ENCODE measurements around the gene BMPR1B.

Gene BMPR1B

GRCh38 chr4:94934201-94934600, 176.4 kb downstream of the BMPR1B start:
- TF ChIP-seq GABPA (IDR thresholded peaks at IDR 0.05; ENCODE audit: low read depth), result no peak
- TF ChIP-seq POLR2AphosphoS5 (IDR thresholded peaks at IDR 0.05; ENCODE audit: low read depth), result no peak
- TF ChIP-seq REST (IDR thresholded peaks at IDR 0.05; ENCODE audit: insufficient replicate concordance, low read depth), result no peak
- no peak for TF ChIP-seq SPI1 (IDR thresholded peaks at IDR 0.05; ENCODE audit: borderline replicate concordance, low read depth)
- no peak for TF ChIP-seq CTCF (IDR thresholded peaks at IDR 0.05; ENCODE audit: insufficient read depth, low read length)
- Histone ChIP-seq H3K27ac (replicated peaks) (no peak overlapping the region), H3K4me3 (replicated peaks; ENCODE audit: insufficient read depth, low read length) (no peak overlapping the region), H3K27me3 (ENCODE audit: insufficient read depth, poor library complexity, severe bottlenecking) (no peaks in the 10 kb centered on the region)
- DNase-seq (ENCODE audit: low read depth in 1 of 2, low spot score in 1 of 2), result no peak

- no peak for DNase-seq (ENCODE audit: low read depth in 1 of 2, low spot score in 1 of 2)
- no peak for TF ChIP-seq GABPA (IDR thresholded peaks at IDR 0.05; ENCODE audit: low read depth)
- no peak for TF ChIP-seq CTCF (IDR thresholded peaks at IDR 0.05; ENCODE audit: insufficient read depth, low read length)
- no peak for TF ChIP-seq SPI1 (IDR thresholded peaks at IDR 0.05; ENCODE audit: borderline replicate concordance, low read depth)
- TF ChIP-seq REST (IDR thresholded peaks at IDR 0.05; ENCODE audit: insufficient replicate concordance, low read depth), result no peak
- no peak for TF ChIP-seq POLR2AphosphoS5 (IDR thresholded peaks at IDR 0.05; ENCODE audit: low read depth)
- H3K4me3 ChIP-seq (replicated peaks; ENCODE audit: insufficient read depth, low read length), result no peak overlapping the region
- H3K27me3 ChIP-seq (ENCODE audit: insufficient read depth, poor library complexity, severe bottlenecking), result no peaks in the 10 kb centered on the region
- no peak overlapping the region for H3K27ac ChIP-seq (replicated peaks)
These were observed 177.1 kb downstream of the BMPR1B start for GRCh38 chr4:94934864-94935263.

GRCh38 chr4:94936854-94937253, 179.1 kb downstream of the BMPR1B start:
- no peak for TF ChIP-seq POLR2AphosphoS5 (IDR thresholded peaks at IDR 0.05; ENCODE audit: low read depth)
- no peak for TF ChIP-seq REST (IDR thresholded peaks at IDR 0.05; ENCODE audit: insufficient replicate concordance, low read depth)
- H3K27me3 ChIP-seq (ENCODE audit: insufficient read depth, poor library complexity, severe bottlenecking), result no peaks in the 10 kb centered on the region
- no peak for DNase-seq (ENCODE audit: low read depth in 1 of 2, low spot score in 1 of 2)
- H3K27ac ChIP-seq (replicated peaks), result no peak overlapping the region
- no peak overlapping the region for H3K4me3 ChIP-seq (replicated peaks; ENCODE audit: insufficient read depth, low read length)

Measured in HL-60 (cell line).